GM18951 (cell line): ENCODE measurements around the gene LRMDA.
"Not testable (repeated sequence)": the region's sequence is repeated elsewhere in the genome, so short reads cannot be mapped to it uniquely, and the experiment has no call there.

ENCODE experiments used
- POLR2A ChIP-seq: IDR thresholded peaks from 4 replicates; pipeline ENCODE4 v1.6.1; 2011; ENCODE audit warnings: mild to moderate bottlenecking; ENCODE audit not compliant: insufficient read length, insufficient read depth; ENCODE audit errors: extremely low read depth
- in situ Hi-C: fragments of 300-500 bp; cut with MboI; formaldehyde crosslinking; loops from one replicate; pipeline ENCODE4 v1.12.0; 2022; ENCODE audit warnings: low sequenced_read_pairs, mixed read lengths, inconsistent platforms; ENCODE audit not compliant: unreplicated experiment

The LRMDA gene

DNA sequence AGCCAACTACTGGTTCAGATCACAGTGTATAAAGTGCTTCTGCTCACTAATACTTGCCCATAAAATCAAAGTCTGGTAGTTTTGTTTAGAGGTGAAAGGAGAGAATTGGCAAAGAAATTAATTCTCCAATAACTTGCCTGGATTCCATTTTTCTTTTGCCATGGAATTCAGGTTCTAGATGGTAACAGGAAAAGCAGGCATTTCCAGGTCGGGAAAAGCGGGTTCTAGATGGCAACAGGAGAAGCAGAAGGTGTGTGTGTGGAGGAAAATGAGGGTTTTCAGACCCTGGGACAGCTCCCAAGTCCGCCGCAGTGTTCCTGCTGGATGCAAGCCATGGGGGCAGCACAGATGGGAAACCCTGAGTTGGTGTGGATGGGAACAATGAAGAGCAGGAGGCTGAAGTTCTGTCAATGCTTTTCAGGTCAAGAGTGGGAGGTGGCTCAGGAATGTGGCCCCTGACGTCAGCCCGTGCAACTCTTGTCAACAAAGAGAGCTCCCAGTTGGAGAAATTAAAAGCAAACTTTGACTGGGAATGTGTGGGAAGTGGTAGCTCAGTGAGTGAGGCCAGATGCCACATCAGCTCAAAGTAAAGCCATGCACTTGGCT, 696.7 kb downstream of the LRMDA start:
- in situ Hi-C loops, result no loop called here
- no peak for TF ChIP-seq POLR2A

DNA sequence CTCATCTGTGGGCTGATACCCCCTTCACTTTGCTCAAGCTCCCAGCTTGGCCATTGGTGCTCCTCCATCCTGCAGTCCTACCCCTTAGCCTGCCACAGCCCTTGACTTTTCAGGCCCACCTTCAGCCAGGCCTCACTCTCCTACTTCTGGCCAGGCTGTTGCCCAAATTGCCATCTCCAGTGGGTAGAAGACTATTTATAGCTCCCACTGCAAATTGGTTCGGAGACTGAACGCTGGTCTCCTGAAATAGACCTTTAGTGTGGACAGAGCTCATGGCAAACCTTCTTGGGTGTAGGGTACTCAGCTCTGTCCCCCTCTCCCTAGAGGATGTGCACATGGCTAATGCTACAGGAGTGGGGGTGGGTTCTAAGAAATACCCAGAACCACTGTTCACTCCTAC, 697.8 kb downstream of the LRMDA start:
- no peak for TF ChIP-seq POLR2A
- in situ Hi-C loops, result no loop called here

DNA sequence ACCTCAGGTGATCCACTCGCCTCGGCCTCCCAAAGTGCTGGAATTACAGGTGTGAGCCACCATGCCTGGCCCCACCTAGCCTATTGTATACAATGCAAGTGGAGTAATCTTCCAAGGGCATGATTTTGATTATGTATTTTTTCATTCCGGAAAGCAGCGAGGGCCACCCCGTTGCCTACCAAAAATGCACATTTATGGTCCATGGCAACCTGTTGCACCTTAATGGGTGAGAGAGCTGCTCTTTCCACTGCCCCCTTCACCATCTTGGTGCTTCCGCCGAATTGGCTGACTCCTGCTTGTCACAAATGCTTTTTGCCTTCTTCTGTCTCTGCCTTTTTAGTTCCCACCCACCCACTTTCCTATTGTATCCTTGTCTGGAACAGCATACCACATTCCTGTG, 699.5 kb downstream of the LRMDA start:
- no peak for TF ChIP-seq POLR2A

DNA sequence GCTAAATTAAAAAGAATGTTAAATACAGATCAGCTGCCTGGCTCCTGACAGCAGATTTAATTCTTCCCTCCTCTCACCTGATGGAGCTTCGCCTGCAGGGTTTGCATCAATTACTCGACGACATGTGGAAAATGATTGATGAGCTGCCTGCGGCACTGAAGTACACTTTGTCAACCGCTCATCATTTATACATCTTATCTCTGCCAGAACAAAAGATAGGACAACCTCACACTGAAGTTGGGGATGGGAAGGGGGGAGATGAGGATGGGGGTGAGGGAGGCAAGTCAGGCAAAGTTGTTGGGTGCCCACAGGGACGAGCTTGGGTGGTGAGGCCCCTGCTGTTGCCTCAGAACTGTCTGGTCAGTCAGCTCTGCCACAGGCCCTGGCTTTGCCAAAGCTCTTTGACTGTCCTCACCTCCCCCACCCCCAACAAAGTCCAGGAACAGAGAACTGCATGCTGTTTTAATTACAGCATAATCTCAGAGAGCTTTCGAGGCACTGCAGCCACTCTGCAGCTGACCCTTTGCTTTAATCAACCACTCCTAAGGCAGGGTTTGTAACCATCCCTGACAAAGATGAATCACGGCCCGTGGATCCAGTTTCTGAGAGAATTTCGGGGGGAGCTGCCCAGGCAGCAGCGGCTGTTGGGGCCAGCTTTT, 702.3 kb downstream of the LRMDA start:
- in situ Hi-C loops, result no loop called here
- no peak for TF ChIP-seq POLR2A

More for the DNA sequence above, 699.5 kb downstream of the LRMDA start:
- in situ Hi-C loops, result no loop called here

DNA sequence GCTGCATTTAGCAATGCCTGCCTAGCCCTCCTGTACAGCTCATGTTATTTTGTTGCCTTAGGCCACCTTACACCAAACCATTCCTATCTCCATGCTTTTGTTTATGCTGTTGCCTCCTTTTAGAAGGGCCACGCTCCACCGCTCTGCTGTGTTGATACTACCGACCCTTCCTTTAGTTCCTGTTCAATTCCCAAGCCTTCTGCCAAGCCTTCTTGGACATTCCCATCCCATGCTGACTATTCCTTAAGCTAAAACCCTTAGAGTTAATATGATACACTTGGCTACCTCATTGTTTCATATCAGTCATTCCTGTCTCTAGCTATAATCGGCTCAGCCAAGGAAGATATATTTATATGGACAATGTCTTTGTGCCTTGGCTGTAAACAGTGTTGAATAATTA, 705.5 kb downstream of the LRMDA start:
- in situ Hi-C loops, result no loop called here
- no peak for TF ChIP-seq POLR2A

DNA sequence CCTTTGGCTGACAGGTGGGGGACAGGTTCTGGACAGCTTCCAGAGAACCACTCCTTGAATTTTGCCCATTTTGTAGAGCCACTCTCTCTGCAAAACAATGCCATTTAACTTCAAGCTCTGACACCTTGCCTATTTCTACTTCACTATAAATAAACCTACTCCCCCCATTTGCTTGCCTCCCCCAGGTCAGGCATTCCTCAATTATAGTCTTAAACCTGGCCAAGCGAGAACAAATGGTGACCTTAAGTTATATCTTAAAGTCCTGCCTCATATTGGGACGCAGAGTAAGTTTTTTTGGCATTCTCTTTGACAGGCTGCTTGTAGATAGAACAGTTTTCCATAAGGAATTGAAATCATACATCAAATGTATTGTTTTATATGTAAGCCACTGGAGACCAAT, 706.9 kb downstream of the LRMDA start:
- in situ Hi-C loops, result no loop called here

DNA sequence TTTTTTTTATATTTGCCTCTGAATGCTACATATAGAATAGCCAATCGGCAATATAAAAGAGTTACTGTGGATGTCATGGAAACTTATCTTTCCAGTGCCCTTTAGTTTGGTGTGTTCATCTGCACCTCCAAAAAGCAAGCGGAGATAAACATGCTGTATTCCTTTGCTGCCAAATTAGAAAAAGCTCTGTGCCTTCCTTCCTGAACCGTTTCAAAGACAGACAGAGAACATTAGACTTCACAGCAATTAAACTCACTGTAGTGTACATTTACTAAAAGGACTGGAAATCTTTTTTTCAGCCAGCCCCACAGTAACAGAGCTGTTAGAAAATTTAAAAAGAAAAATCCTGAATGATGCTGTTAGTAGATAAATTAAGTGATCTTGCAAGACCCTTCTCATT, 707.5 kb downstream of the LRMDA start:
- in situ Hi-C loops, result no loop called here
- TF ChIP-seq POLR2A, result no peak

More for the DNA sequence above, 706.9 kb downstream of the LRMDA start:
- no peak for TF ChIP-seq POLR2A

DNA sequence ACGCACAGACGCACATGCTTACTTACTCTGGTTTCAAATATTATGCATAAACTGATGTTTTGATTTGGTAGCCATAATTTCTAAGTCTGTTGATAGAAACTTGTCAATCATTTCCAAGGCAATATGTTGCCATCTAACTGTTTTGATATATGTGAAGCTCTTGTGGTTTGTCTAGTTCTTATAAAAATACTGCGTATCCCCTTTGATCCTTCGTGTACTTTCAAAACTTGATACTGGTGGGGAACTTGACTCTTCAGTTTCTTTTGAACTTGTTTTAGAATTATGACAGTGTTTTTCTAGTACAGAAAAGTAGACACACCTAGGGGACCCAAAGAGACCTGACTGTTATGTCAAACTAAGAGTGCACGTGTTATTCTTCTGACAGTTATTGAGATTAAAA, 708.0 kb downstream of the LRMDA start:
- in situ Hi-C loops, result no loop called here
- TF ChIP-seq POLR2A, result no peak

DNA sequence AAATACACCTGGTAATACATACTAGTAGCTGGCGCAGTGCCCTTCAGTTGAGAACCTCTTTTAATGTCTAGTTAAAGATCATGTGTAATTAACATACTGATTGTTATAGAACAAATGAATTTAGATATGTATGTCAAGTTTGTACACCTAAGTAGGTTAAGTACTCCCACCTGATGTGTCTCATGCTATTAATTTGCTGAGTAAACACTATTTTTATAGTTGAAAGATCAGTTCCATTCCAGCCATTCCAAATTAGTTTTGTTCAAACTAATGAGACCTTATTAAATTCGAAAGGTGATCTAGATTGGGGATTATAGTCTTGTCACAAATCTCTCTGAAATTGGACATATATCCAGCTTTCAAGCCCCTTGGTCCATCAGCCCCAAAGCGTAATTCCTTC, 710.0 kb downstream of the LRMDA start:
- in situ Hi-C loops, result no loop called here
- no peak for TF ChIP-seq POLR2A

DNA sequence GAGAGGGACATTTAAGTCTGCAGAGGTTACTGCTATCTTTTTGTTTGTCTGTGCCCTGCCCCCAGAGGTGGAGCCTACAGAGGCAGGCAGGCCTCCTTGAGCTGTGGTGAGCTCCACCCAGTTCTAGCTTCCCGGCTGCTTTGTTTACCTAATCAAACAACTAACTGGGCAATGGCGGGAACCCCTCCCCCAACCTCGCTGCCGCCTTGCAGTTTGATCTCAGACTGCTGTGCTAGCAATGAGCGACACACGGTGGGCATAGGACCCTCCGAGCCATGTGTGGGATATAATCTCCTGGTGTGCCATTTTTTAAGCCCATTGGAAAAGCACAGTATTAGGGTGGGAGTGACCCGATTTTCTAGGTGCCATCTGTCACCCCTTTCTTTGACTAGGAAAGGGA, 716.8 kb downstream of the LRMDA start:
- in situ Hi-C loops, result not testable (repeated sequence)

DNA sequence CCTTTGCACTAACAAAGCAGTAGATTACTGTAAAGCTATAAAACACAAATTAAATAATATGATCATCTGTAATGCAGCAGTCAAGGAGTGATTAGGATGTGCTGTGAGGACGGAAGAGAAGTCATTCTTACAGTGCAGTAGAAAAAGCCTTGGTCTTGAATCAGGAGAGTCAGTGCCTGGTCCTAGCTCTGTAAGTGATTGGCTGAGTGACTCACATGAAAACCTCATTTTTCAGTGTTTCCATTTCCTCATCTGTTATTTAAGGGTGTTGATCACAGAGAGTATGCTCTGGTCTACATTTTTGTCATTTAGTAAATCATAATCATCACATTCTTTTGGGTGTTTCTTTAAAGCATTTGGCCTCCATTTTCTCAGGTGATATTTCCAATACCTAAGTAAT, 717.8 kb downstream of the LRMDA start:
- in situ Hi-C loops, result no loop called here
- no peak for TF ChIP-seq POLR2A

DNA sequence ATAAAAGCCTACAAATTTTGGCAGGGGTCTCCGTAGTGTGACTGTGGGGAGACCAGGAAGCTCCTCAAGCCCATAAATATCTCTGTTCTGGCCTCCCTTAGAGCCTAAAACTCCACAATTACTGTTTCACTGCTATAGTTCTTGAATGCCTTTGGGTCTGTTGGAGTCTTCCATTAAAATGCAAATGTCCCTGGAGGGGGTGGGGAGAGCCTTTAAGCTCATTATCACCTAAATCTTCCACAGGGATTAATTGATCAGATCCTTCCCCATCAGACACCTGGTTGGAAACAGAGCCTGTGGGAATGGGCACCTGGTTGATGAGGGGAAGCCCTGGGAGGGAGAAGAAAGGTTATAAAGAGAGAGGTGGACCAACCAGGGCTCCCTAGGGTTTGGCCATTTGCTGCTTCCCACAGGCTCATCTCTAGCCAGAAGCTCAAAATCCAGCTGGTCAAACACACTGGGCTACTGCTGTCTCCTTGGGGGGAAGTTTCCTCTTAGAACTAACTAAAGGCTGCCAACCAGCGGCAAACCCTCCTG, 718.2 kb downstream of the LRMDA start:
- in situ Hi-C loops, result no loop called here
- no peak for TF ChIP-seq POLR2A

DNA sequence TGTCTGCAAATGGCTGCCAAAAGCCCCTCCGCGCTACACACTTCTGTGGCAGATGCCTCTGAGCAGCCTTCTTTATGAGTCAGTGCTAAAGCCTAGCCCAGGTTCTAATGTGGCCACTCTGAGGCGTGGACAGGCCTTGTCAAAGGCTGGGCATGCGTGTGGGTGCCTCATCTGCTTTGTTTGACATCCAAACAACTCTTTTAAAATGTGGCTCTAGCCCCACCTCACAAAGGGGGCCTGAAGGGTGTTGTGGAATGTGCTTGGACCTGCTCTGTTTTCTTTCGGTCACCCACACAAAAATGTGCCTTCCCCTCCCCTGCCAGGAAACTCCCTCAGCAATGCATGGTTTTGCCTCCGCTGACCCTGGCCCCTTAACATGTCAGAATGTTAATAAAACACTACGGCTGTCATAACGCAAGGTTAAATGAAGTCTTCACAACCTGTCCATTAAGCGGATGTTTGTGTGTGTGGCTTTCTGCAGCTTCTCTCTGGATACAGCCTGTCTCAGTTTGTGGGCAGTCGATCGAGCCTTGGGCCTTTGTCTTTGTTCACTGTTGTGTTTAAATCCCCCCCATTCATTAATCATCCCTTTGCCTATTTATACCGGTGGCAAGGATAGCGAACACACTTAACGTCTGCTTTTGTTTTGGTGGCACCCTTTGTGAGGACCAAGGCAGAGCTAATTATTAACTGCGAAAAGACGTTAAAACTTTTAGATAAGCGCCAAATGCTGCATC, 718.9 kb downstream of the LRMDA start:
- TF ChIP-seq POLR2A, result no peak
- in situ Hi-C loops, result no loop called here

DNA sequence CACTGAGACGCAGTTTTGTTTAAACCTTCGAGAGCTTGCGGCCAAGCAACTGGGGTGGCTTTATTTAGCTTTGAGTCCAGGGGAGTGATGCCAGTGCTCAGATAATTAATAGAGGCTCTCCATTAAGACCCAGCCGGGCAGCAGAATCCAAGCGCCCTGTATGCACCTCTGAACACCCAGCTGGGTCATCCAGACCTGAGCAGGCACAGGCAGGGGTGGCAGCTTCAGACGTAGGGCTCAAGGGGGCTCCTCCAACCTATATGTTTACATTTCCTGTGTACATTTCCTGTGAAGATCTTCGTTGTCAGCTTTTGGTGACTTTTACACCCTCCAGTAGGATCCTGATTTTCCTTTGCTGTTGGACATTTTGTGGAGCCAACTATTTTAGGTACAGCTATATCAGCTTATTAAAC, 719.5 kb downstream of the LRMDA start:
- no peak for TF ChIP-seq POLR2A
- in situ Hi-C loops, result no loop called here
